ENCODE measurements around the gene ANXA11.

Gene ANXA11

GRCh38 chr10:80158126-80158525 is 47.2 kb downstream of the ANXA11 start:
- H2BK15ac ChIP-seq (ENCODE audit: low read depth, poor library complexity, severe bottlenecking), result peak overlapping the region; percentile 73
- peak overlapping the region; percentile 53 for H2AK5ac ChIP-seq (ENCODE audit: low read length, severe bottlenecking)
- no peak overlapping the region for H2AFZ ChIP-seq (ENCODE audit: low read depth, low read length)
- H3K14ac ChIP-seq (ENCODE audit: low read length in 2 of 2), result peak overlapping the region in 1 of 2 experiments; percentile 84
- peak overlapping the region; percentile 11 for H3K27ac ChIP-seq (ENCODE audit: low read length, poor library complexity, severe bottlenecking)
- H3K18ac ChIP-seq (ENCODE audit: low read depth in 1 of 2, low read length in 2 of 2), result peak overlapping the region; percentile 74 to 97
- H4K8ac ChIP-seq (ENCODE audit: low read length), result peak overlapping the region; percentile 62
- peaks cover 35% of the 10 kb centered on the region for H3K79me1 ChIP-seq (replicated peaks; ENCODE audit: low read length, poor library complexity, severe bottlenecking)
- H3K27me3 ChIP-seq (ENCODE audit: control insufficient read depth in 1 of 2, insufficient read depth in 1 of 2, low read length in 2 of 2), result no peaks in the 10 kb centered on the region
- peak overlapping the region; percentile 26 to 99 for H2BK12ac ChIP-seq (ENCODE audit: low read length in 2 of 2)
- peak overlapping the region; percentile 23 for H2BK120ac ChIP-seq (ENCODE audit: low read depth, low read length)
- peak overlapping the region; percentile 70 for H3K9ac ChIP-seq (ENCODE audit: low read length)
- no peak overlapping the region for H2BK5ac ChIP-seq (ENCODE audit: low read depth, low read length, poor library complexity, severe bottlenecking)
- H3K36me3 ChIP-seq (ENCODE audit: control insufficient read depth in 1 of 2, insufficient read depth in 2 of 2, low read depth in 1 of 2, low read length in 2 of 2), result peaks cover 75 to 90% of the 10 kb centered on the region in 2 experiments
- peaks cover 42% of the 10 kb centered on the region for H3K4me1 ChIP-seq (ENCODE audit: control insufficient read depth, insufficient read depth, low read depth, low read length)
- no peak overlapping the region for H3K4me3 ChIP-seq (ENCODE audit: insufficient read depth in 1 of 2, low read depth in 1 of 2, low read length in 2 of 2)
- 65% methylated on average over 4 of the region's 5 CpGs for WGBS
- H3K23ac ChIP-seq (ENCODE audit: low read length in 2 of 2), result peak overlapping the region in 1 of 2 experiments; percentile 0
- no peaks in the 10 kb centered on the region for H3K9me3 ChIP-seq (ENCODE audit: control insufficient read depth, low read length)
- no peak for DNase-seq
- H4K91ac ChIP-seq (ENCODE audit: low read length), result peak overlapping the region; percentile 88
- H3K4me2 ChIP-seq (ENCODE audit: low read length, poor library complexity, severe bottlenecking), result no peak overlapping the region
- peak overlapping the region; percentile 71 for H3K4ac ChIP-seq (ENCODE audit: low read depth in 1 of 2, low read length in 2 of 2)

GRCh38 chr10:80157561-80157960 is 47.8 kb downstream of the ANXA11 start:
- Histone ChIP-seq H2BK15ac (ENCODE audit: low read depth, poor library complexity, severe bottlenecking) (no peak overlapping the region), H3K4me3 (ENCODE audit: insufficient read depth in 1 of 2, low read depth in 1 of 2, low read length in 2 of 2) (no peak overlapping the region), H3K4me2 (ENCODE audit: low read length, poor library complexity, severe bottlenecking) (no peak overlapping the region), H3K27me3 (ENCODE audit: control insufficient read depth in 1 of 2, insufficient read depth in 1 of 2, low read length in 2 of 2) (no peaks in the 10 kb centered on the region), H3K27ac (ENCODE audit: low read length, poor library complexity, severe bottlenecking) (no peak overlapping the region), H3K9ac (ENCODE audit: low read length) (peak overlapping the region; percentile 70), H2BK5ac (ENCODE audit: low read depth, low read length, poor library complexity, severe bottlenecking) (no peak overlapping the region), H4K8ac (ENCODE audit: low read length) (peak overlapping the region; percentile 33), H3K18ac (ENCODE audit: low read depth in 1 of 2, low read length in 2 of 2) (peak overlapping the region; percentile 55 to 65), H3K4me1 (ENCODE audit: control insufficient read depth, insufficient read depth, low read depth, low read length) (peaks cover 41% of the 10 kb centered on the region), H3K23ac (ENCODE audit: low read length in 2 of 2) (no peak overlapping the region), H2AFZ (ENCODE audit: low read depth, low read length) (no peak overlapping the region), H3K9me3 (ENCODE audit: control insufficient read depth, low read length) (no peaks in the 10 kb centered on the region), H2BK12ac (ENCODE audit: low read length in 2 of 2) (peak overlapping the region; percentile 26 to 90), H4K91ac (ENCODE audit: low read length) (peak overlapping the region; percentile 65), H2BK120ac (ENCODE audit: low read depth, low read length) (no peak overlapping the region), H3K4ac (ENCODE audit: low read depth in 1 of 2, low read length in 2 of 2) (peak overlapping the region; percentile 71), H2AK5ac (ENCODE audit: low read length, severe bottlenecking) (peak overlapping the region; percentile 53), H3K79me1 (replicated peaks; ENCODE audit: low read length, poor library complexity, severe bottlenecking) (peaks cover 32% of the 10 kb centered on the region), H3K36me3 (ENCODE audit: control insufficient read depth in 1 of 2, insufficient read depth in 2 of 2, low read depth in 1 of 2, low read length in 2 of 2) (peaks cover 77 to 90% of the 10 kb centered on the region in 2 experiments), H3K14ac (ENCODE audit: low read length in 2 of 2) (no peak overlapping the region)
- 98% methylated on average over 14 of the region's 14 CpGs for WGBS
- no peak for DNase-seq

GRCh38 chr10:80156216-80156615 is 49.1 kb downstream of the ANXA11 start:
- Histone ChIP-seq H3K79me1 (replicated peaks; ENCODE audit: low read length, poor library complexity, severe bottlenecking) (peaks cover 27% of the 10 kb centered on the region), H3K27ac (ENCODE audit: low read length, poor library complexity, severe bottlenecking) (no peak overlapping the region), H3K18ac (ENCODE audit: low read depth in 1 of 2, low read length in 2 of 2) (no peak overlapping the region), H3K23ac (ENCODE audit: low read length in 2 of 2) (no peak overlapping the region), H3K14ac (ENCODE audit: low read length in 2 of 2) (no peak overlapping the region), H3K4me2 (ENCODE audit: low read length, poor library complexity, severe bottlenecking) (no peak overlapping the region), H3K9me3 (ENCODE audit: control insufficient read depth, low read length) (no peaks in the 10 kb centered on the region), H2AK5ac (ENCODE audit: low read length, severe bottlenecking) (no peak overlapping the region), H2BK5ac (ENCODE audit: low read depth, low read length, poor library complexity, severe bottlenecking) (no peak overlapping the region), H2BK15ac (ENCODE audit: low read depth, poor library complexity, severe bottlenecking) (no peak overlapping the region), H3K4me3 (ENCODE audit: insufficient read depth in 1 of 2, low read depth in 1 of 2, low read length in 2 of 2) (no peak overlapping the region), H2BK12ac (ENCODE audit: low read length in 2 of 2) (no peak overlapping the region), H2BK120ac (ENCODE audit: low read depth, low read length) (no peak overlapping the region), H3K36me3 (ENCODE audit: control insufficient read depth in 1 of 2, insufficient read depth in 2 of 2, low read depth in 1 of 2, low read length in 2 of 2) (peaks cover 76 to 90% of the 10 kb centered on the region in 2 experiments), H4K91ac (ENCODE audit: low read length) (no peak overlapping the region), H4K8ac (ENCODE audit: low read length) (no peak overlapping the region), H3K9ac (ENCODE audit: low read length) (peak overlapping the region; percentile 72), H3K27me3 (ENCODE audit: control insufficient read depth in 1 of 2, insufficient read depth in 1 of 2, low read length in 2 of 2) (no peaks in the 10 kb centered on the region), H3K4me1 (ENCODE audit: control insufficient read depth, insufficient read depth, low read depth, low read length) (peaks cover 39% of the 10 kb centered on the region), H2AFZ (ENCODE audit: low read depth, low read length) (no peak overlapping the region), H3K4ac (ENCODE audit: low read depth in 1 of 2, low read length in 2 of 2) (no peak overlapping the region)
- no peak for DNase-seq
- WGBS, result 88% methylated on average over 5 of the region's 5 CpGs

GRCh38 chr10:80155696-80156215 is 49.6 kb downstream of the ANXA11 start:
- peak overlapping the region; percentile 78 for H4K91ac ChIP-seq (ENCODE audit: low read length)
- no peak overlapping the region for H3K14ac ChIP-seq (ENCODE audit: low read length in 2 of 2)
- no peaks in the 10 kb centered on the region for H3K9me3 ChIP-seq (ENCODE audit: control insufficient read depth, low read length)
- peaks cover 71 to 90% of the 10 kb centered on the region in 2 experiments for H3K36me3 ChIP-seq (ENCODE audit: control insufficient read depth in 1 of 2, insufficient read depth in 2 of 2, low read depth in 1 of 2, low read length in 2 of 2)
- peaks cover 38% of the 10 kb centered on the region for H3K4me1 ChIP-seq (ENCODE audit: control insufficient read depth, insufficient read depth, low read depth, low read length)
- peak overlapping the region; percentile 54 for H2BK120ac ChIP-seq (ENCODE audit: low read depth, low read length)
- H3K4ac ChIP-seq (ENCODE audit: low read depth in 1 of 2, low read length in 2 of 2), result peak overlapping the region; percentile 6 to 28
- H3K23ac ChIP-seq (ENCODE audit: low read length in 2 of 2), result no peak overlapping the region
- peak overlapping the region; percentile 72 for H3K9ac ChIP-seq (ENCODE audit: low read length)
- 92% methylated on average over 8 of the region's 8 CpGs for WGBS
- H3K18ac ChIP-seq (ENCODE audit: low read depth in 1 of 2, low read length in 2 of 2), result peak overlapping the region; percentile 37 to 61
- peak overlapping the region in 1 of 2 experiments; percentile 45 for H2BK12ac ChIP-seq (ENCODE audit: low read length in 2 of 2)
- peak overlapping the region; percentile 46 for H2BK15ac ChIP-seq (ENCODE audit: low read depth, poor library complexity, severe bottlenecking)
- no peak overlapping the region for H2AFZ ChIP-seq (ENCODE audit: low read depth, low read length)
- H3K4me2 ChIP-seq (ENCODE audit: low read length, poor library complexity, severe bottlenecking), result no peak overlapping the region
- H3K27me3 ChIP-seq (ENCODE audit: control insufficient read depth in 1 of 2, insufficient read depth in 1 of 2, low read length in 2 of 2), result no peaks in the 10 kb centered on the region
- peak overlapping the region; percentile 65 for H3K27ac ChIP-seq (ENCODE audit: low read length, poor library complexity, severe bottlenecking)
- H3K4me3 ChIP-seq (ENCODE audit: insufficient read depth in 1 of 2, low read depth in 1 of 2, low read length in 2 of 2), result peak overlapping the region in 1 of 2 experiments; percentile 9
- no peak for DNase-seq
- H4K8ac ChIP-seq (ENCODE audit: low read length), result peak overlapping the region; percentile 67
- no peak overlapping the region for H2BK5ac ChIP-seq (ENCODE audit: low read depth, low read length, poor library complexity, severe bottlenecking)
- H2AK5ac ChIP-seq (ENCODE audit: low read length, severe bottlenecking), result peak overlapping the region; percentile 43
- H3K79me1 ChIP-seq (replicated peaks; ENCODE audit: low read length, poor library complexity, severe bottlenecking), result peaks cover 22% of the 10 kb centered on the region

Measured in mesenchymal stem cell (in vitro differentiated cells and primary cell).